Measurements from ENCODE around the gene MMP26.

- TF ChIP-seq CTCF (IDR thresholded peaks at IDR 0.05) (no peak), POLR2A (IDR thresholded peaks at IDR 0.05) (no peak), EP300 (IDR thresholded peaks at IDR 0.05) (no peak), POLR2AphosphoS5 (IDR thresholded peaks at IDR 0.05) (no peak)
Observed at GRCh38 chr11:4714300-4714699, 9.7 kb downstream of the MMP26 start.

Measured in stomach (tissue), 4 donors.